HEK293 (cell line): ENCODE measurements around the gene SOX6.

ENCODE experiments used
- CTCF ChIA-PET: fragments of 350-600 bp; formaldehyde crosslinking; extraction: SDS; loops from one replicate; lab custom pipeline; 2021; ENCODE audit warnings: antibody characterized with exemption; lab: Yijun Ruan, JAX
- POLR2A ChIA-PET: fragments of 300-600 bp; formaldehyde crosslinking; extraction: SDS; loops from one replicate; lab custom pipeline; 2020; ENCODE audit warnings: antibody characterized with exemption, inconsistent platforms; lab: Yijun Ruan, JAX
- H3K27ac ChIP-seq: fragments of 200-500 bp; sonication (Bioruptor generic); 2 replicates; pipeline ENCODE4 v1.5.1; 2014; ENCODE audit warnings: low read depth, low read length, control low read depth, inconsistent platforms; ENCODE audit errors: extremely low read depth
- H3K36me3 ChIP-seq, 2 experiments: fragments of 200-500 bp in 1 of 2; sonication (Bioruptor generic) in 1 of 2; 1 replicate in 1 of 2; 2 replicates in 1 of 2; pipeline ENCODE4 v1.5.1; 2014 to 2017; ENCODE audit warnings: inconsistent platforms in 2 of 2, low read length in 2 of 2; ENCODE audit not compliant: control insufficient read depth in 2 of 2, insufficient read depth in 1 of 2
- H3K4me1 ChIP-seq: fragments of 200-500 bp; sonication (Bioruptor generic); 2 replicates; pipeline ENCODE4 v1.5.1; 2014; ENCODE audit warnings: mild to moderate bottlenecking, low read length, inconsistent platforms; ENCODE audit not compliant: control insufficient read depth, insufficient read depth
- H3K4me3 ChIP-seq: 2 replicates; pipeline ENCODE4 v1.5.1; 2011; ENCODE audit warnings: low read depth, mild to moderate bottlenecking, control low read depth, low read length, moderate library complexity
- H3K9me3 ChIP-seq: fragments of 200-500 bp; sonication (Bioruptor generic); 2 replicates; pipeline ENCODE4 v1.5.1; 2014; ENCODE audit warnings: low read depth, low read length, inconsistent platforms; ENCODE audit not compliant: control insufficient read depth, insufficient read depth
- BCL11B ChIP-seq: fragments of 450-650 bp; formaldehyde crosslinking; IDR thresholded peaks from 2 replicates; pipeline ENCODE4 v1.5.1; 2016; ENCODE audit warnings: low read depth, missing biosample characterization, missing genetic modification characterization
- BCL6B ChIP-seq: fragments of 450-650 bp; formaldehyde crosslinking; IDR thresholded peaks from 2 replicates; pipeline ENCODE4 v1.5.1; 2017; ENCODE audit warnings: missing biosample characterization, missing genetic modification characterization
- GLI4 ChIP-seq: fragments of 450-650 bp; formaldehyde crosslinking; IDR thresholded peaks from 2 replicates; pipeline ENCODE4 v1.5.1; 2016; ENCODE audit warnings: missing biosample characterization, missing genetic modification characterization
- GLIS1 ChIP-seq: fragments of 450-650 bp; formaldehyde crosslinking; IDR thresholded peaks from 2 replicates; pipeline ENCODE4 v1.5.1; 2016; ENCODE audit warnings: missing biosample characterization, missing genetic modification characterization
- HOXA7 ChIP-seq: sonication (generic); formaldehyde crosslinking; IDR thresholded peaks from 2 replicates; pipeline ENCODE4 v1.8.1; 2022; ENCODE audit warnings: missing genetic modification reagents, borderline replicate concordance
- HOXD13 ChIP-seq: sonication (generic); formaldehyde crosslinking; IDR thresholded peaks from 2 replicates; pipeline ENCODE4 v1.8.0; 2022; ENCODE audit warnings: missing genetic modification reagents, borderline replicate concordance
- PRDM1 ChIP-seq: fragments of 450-650 bp; formaldehyde crosslinking; IDR thresholded peaks from 2 replicates; pipeline ENCODE4; 2016; ENCODE audit warnings: missing biosample characterization, missing genetic modification characterization
- ZBTB17 ChIP-seq: fragments of 450-650 bp; formaldehyde crosslinking; IDR thresholded peaks from 2 replicates; pipeline ENCODE4 v1.5.1; 2016; ENCODE audit warnings: missing biosample characterization, missing genetic modification characterization
- ZBTB21 ChIP-seq: fragments of 450-650 bp; formaldehyde crosslinking; IDR thresholded peaks from 2 replicates; pipeline ENCODE4 v1.5.1; 2017; ENCODE audit warnings: missing biosample characterization, missing genetic modification characterization
- ZEB2 ChIP-seq: fragments of 450-650 bp; formaldehyde crosslinking; IDR thresholded peaks from 2 replicates; pipeline ENCODE4 v1.5.1; 2016; ENCODE audit warnings: missing biosample characterization, missing genetic modification characterization
- ZNF138 ChIP-seq: fragments of 450-650 bp; formaldehyde crosslinking; IDR thresholded peaks from 2 replicates; pipeline ENCODE4 v1.5.1; 2016; ENCODE audit warnings: missing biosample characterization, missing genetic modification characterization, borderline replicate concordance
- ZNF140 ChIP-seq: fragments of 450-650 bp; formaldehyde crosslinking; IDR thresholded peaks from 2 replicates; pipeline ENCODE4 v1.5.1; 2016; ENCODE audit warnings: missing biosample characterization, missing genetic modification characterization
- ZNF366 ChIP-seq: fragments of 450-650 bp; formaldehyde crosslinking; conservative IDR thresholded peaks from 2 replicates; pipeline ENCODE4 v1.5.1; 2016; ENCODE audit warnings: missing biosample characterization, missing genetic modification characterization
- ZNF37A ChIP-seq: fragments of 450-650 bp; IDR thresholded peaks from 2 replicates; pipeline ENCODE4 v1.5.1; 2018; ENCODE audit warnings: missing biosample characterization, missing genetic modification characterization
- ZNF488 ChIP-seq: fragments of 450-650 bp; formaldehyde crosslinking; IDR thresholded peaks from 2 replicates; pipeline ENCODE4 v1.5.1; 2016; ENCODE audit warnings: missing biosample characterization, missing genetic modification characterization
- ZNF513 ChIP-seq: fragments of 450-650 bp; IDR thresholded peaks from 2 replicates; pipeline ENCODE4 v1.5.1; 2018; ENCODE audit warnings: missing biosample characterization, missing genetic modification characterization
- ZNF529 ChIP-seq: fragments of 450-650 bp; formaldehyde crosslinking; IDR thresholded peaks from 2 replicates; pipeline ENCODE4 v1.5.1; 2017; ENCODE audit warnings: missing genetic modification characterization, missing biosample characterization; ENCODE audit not compliant: insufficient replicate concordance
- ZNF561 ChIP-seq: fragments of 450-650 bp; IDR thresholded peaks from 2 replicates; pipeline ENCODE4 v1.5.1; 2018; ENCODE audit warnings: missing biosample characterization, missing genetic modification characterization, borderline replicate concordance
- ZNF585B ChIP-seq: fragments of 450-650 bp; formaldehyde crosslinking; IDR thresholded peaks from 2 replicates; pipeline ENCODE4 v1.5.1; 2016; ENCODE audit warnings: missing biosample characterization, missing genetic modification characterization
- ZNF600 ChIP-seq: fragments of 450-650 bp; formaldehyde crosslinking; IDR thresholded peaks from 2 replicates; pipeline ENCODE4 v1.5.1; 2016; ENCODE audit warnings: missing biosample characterization, missing genetic modification characterization
- ZNF747 ChIP-seq: fragments of 450-650 bp; formaldehyde crosslinking; IDR thresholded peaks from 2 replicates; pipeline ENCODE4 v1.5.1; 2016; ENCODE audit warnings: missing biosample characterization, missing genetic modification characterization
- ZSCAN18 ChIP-seq: fragments of 450-650 bp; formaldehyde crosslinking; IDR thresholded peaks from 2 replicates; pipeline ENCODE4 v1.5.1; 2016; ENCODE audit warnings: missing biosample characterization, missing genetic modification characterization

The SOX6 gene

GRCh38 chr11:16299390-16299789, 57.0 kb downstream of the SOX6 start:
- Histone ChIP-seq H3K4me1 (no peaks in the 10 kb centered on the region), H3K27ac (no peak overlapping the region), H3K36me3 (no peaks in the 10 kb centered on the region), H3K9me3 (no peaks in the 10 kb centered on the region), H3K4me3 (no peak overlapping the region)
- TF ChIP-seq ZNF747 (no peak), ZNF513 (tag by site-specific recombination) (no peak)
- CTCF ChIA-PET: no interaction called here
- POLR2A ChIA-PET: no interaction called here

- no peak overlapping the region for H3K4me3 ChIP-seq
- CTCF ChIA-PET: no interaction called here
- TF ChIP-seq HOXA7: no peak
- TF ChIP-seq, all 188 proteins: peak for 0
- Histone ChIP-seq H3K27ac (no peak overlapping the region), H3K36me3 (no peaks in the 10 kb centered on the region), H3K4me1 (no peaks in the 10 kb centered on the region), H3K9me3 (no peaks in the 10 kb centered on the region)
- POLR2A ChIA-PET: no interaction called here
These were observed 59.0 kb downstream of the SOX6 start for GRCh38 chr11:16297332-16297731.

GRCh38 chr11:16296273-16296672, 60.1 kb downstream of the SOX6 start:
- TF ChIP-seq ZBTB17 (tag by site-specific recombination) (peak; percentile 66; the same call in 1 of the 2 replicates), BCL6B (tag by site-specific recombination) (no peak)
- Histone ChIP-seq H3K36me3 (no peaks in the 10 kb centered on the region), H3K27ac (no peak overlapping the region), H3K4me1 (no peaks in the 10 kb centered on the region), H3K9me3 (no peaks in the 10 kb centered on the region), H3K4me3 (no peak overlapping the region)
- ChIA-PET CTCF (no interaction called here), POLR2A (no interaction called here)

DNA sequence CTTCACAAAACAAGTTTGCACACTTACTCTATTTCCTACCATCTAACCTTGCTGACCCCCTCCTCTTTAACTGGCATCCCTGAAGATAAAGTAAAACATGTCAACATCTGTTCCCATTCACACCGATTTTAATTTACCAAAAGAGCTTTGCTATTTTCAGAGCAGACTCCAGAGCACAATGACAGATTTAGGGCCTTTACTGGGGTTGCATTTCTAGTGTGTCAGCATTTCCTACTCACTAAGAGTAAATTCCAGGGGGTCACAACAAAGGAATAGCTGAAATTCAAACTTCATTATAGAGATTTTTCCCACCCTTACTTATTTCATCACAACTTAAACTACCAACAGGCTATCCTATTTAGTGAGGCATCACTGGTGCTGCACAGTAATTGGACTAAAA, 60.8 kb downstream of the SOX6 start:
- no peaks in the 10 kb centered on the region for H3K4me1 ChIP-seq
- CTCF ChIA-PET: interaction anchor here (0.6 kb wide), 1 partner anchor 1753 kb away, joined by 3 read pairs; no protein-coding TSS in a partner anchor
- POLR2A ChIA-PET: no interaction called here
- TF ChIP-seq ZNF366 (tag by site-specific recombination) (no peak), ZEB2 (no peak), HOXD13 (CRISPR knock-in tag) (no peak), GLI4 (tag by site-specific recombination) (no peak), ZNF138 (tag by site-specific recombination) (no peak), ZBTB21 (no peak), ZNF140 (no peak), ZNF37A (tag by site-specific recombination) (no peak), PRDM1 (tag by site-specific recombination) (no peak), GLIS1 (no peak), ZNF561 (tag by site-specific recombination) (no peak), ZSCAN18 (no peak), ZNF585B (tag by site-specific recombination) (no peak), ZNF529 (tag by site-specific recombination) (no peak), BCL11B (tag by site-specific recombination) (no peak), ZNF488 (tag by site-specific recombination) (no peak), ZNF600 (no peak)
- no peak overlapping the region for H3K27ac ChIP-seq
- H3K36me3 ChIP-seq: no peaks in the 10 kb centered on the region
- no peak overlapping the region for H3K4me3 ChIP-seq
- H3K9me3 ChIP-seq: no peaks in the 10 kb centered on the region
